HG02642 (cell line): ENCODE data around the gene PRUNE2.
A peak's percentile ranks its signal among the peaks of the same experiment; 100 is the strongest.

Experiments used
- ATAC-seq: cut with Tn5 transposase; IDR thresholded peaks from one replicate; pipeline ENCODE4 v1.9.1; 2021; ENCODE audit warnings: mild to moderate bottlenecking; ENCODE audit not compliant: unreplicated experiment, poor library complexity

Gene PRUNE2

GRCh38 chr9:76709020-76709419, 196.9 kb downstream of the PRUNE2 start:
- ATAC-seq = no peak

- peak; percentile 53 for ATAC-seq
These were observed 198.4 kb downstream of the PRUNE2 start for GRCh38 chr9:76707510-76707909.

GRCh38 chr9:76704593-76705204, 201.2 kb downstream of the PRUNE2 start:
- ATAC-seq = no peak

- ATAC-seq = no peak
These were observed 202.6 kb downstream of the PRUNE2 start for GRCh38 chr9:76703270-76703669.

- no peak for ATAC-seq
These were observed 204.4 kb downstream of the PRUNE2 start for GRCh38 chr9:76701441-76702039.

- no peak for ATAC-seq
These were observed 205.0 kb downstream of the PRUNE2 start for GRCh38 chr9:76700916-76701315.

- no peak for ATAC-seq
These were observed 205.9 kb downstream of the PRUNE2 start for GRCh38 chr9:76699971-76700370.

- ATAC-seq = no peak
These were observed 208.4 kb downstream of the PRUNE2 start for GRCh38 chr9:76697554-76697953.

GRCh38 chr9:76697081-76697480, 208.8 kb downstream of the PRUNE2 start:
- ATAC-seq = no peak

- no peak for ATAC-seq
These were observed 212.0 kb downstream of the PRUNE2 start for GRCh38 chr9:76693912-76694311.

GRCh38 chr9:76692458-76693129, 213.3 kb downstream of the PRUNE2 start:
- ATAC-seq = no peak

- no peak for ATAC-seq
These were observed 214.2 kb downstream of the PRUNE2 start for GRCh38 chr9:76691517-76692313.

- ATAC-seq = no peak
These were observed 214.9 kb downstream of the PRUNE2 start for GRCh38 chr9:76690973-76691370.

- ATAC-seq = no peak
These were observed 215.5 kb downstream of the PRUNE2 start for GRCh38 chr9:76690246-76690972.

GRCh38 chr9:76688471-76689238, 217.3 kb downstream of the PRUNE2 start:
- ATAC-seq = no peak

GRCh38 chr9:76687861-76688391, 218.0 kb downstream of the PRUNE2 start:
- ATAC-seq = no peak

- ATAC-seq = no peak
These were observed 219.2 kb downstream of the PRUNE2 start for GRCh38 chr9:76686756-76687155.

GRCh38 chr9:76684213-76684612, 221.7 kb downstream of the PRUNE2 start:
- no peak for ATAC-seq

GRCh38 chr9:76681556-76681955, 224.4 kb downstream of the PRUNE2 start:
- ATAC-seq = no peak
